Ureter (tissue), 1 donor: ENCODE measurements around the gene CAPN11. TPM values are rescaled to one million over a fixed set of nuclear protein-coding genes. Genes with fewer than 3 reads are reported as not detected.
"Not testable (repeated sequence)": the region's sequence is repeated elsewhere in the genome, so short reads cannot be mapped to it uniquely, and the experiment has no call there.

ENCODE experiments used
- DNase-seq: peaks from one replicate; pipeline ENCODE4 v3.0.0-alpha.2; 2020; ENCODE audit warnings: low spot score
- total RNA-seq: library from RNA; stranded (reverse); gene quantifications from one replicate; pipeline ENCODE4 v1.2.4, GENCODE V29; 2023
- donor health status: DM: yes; HTN: yes; CAD: no.

The CAPN11 gene
- total RNA-seq, 1 donor from 2014 or later = 2.1 TPM

- DNase-seq = no peak
Measured at GRCh38 chr6:44228031-44228430, 69.4 kb downstream of the CAPN11 start.

- DNase-seq = no peak
Measured at GRCh38 chr6:44228433-44228832, 69.8 kb downstream of the CAPN11 start.

- DNase-seq = no peak
Measured at GRCh38 chr6:44228836-44229235, 70.2 kb downstream of the CAPN11 start.

- no peak for DNase-seq
Measured at GRCh38 chr6:44229376-44230033, 70.9 kb downstream of the CAPN11 start.

- no peak for DNase-seq
Measured at GRCh38 chr6:44230034-44230675, 71.5 kb downstream of the CAPN11 start.

- DNase-seq = not testable (repeated sequence)
Measured at GRCh38 chr6:44231426-44231825, 72.8 kb downstream of the CAPN11 start.

- DNase-seq = no peak
Measured at GRCh38 chr6:44232676-44233566, 74.3 kb downstream of the CAPN11 start.

- no peak for DNase-seq
Measured at GRCh38 chr6:44233567-44234100, 75.0 kb downstream of the CAPN11 start.

Other genes starting within 250 kb of the CAPN11 start
- 30.4 TPM for gene MRPL14, start 31.4 kb upstream of the CAPN11 start, total RNA-seq
- 32.7 TPM for gene TMEM63B, start 31.3 kb upstream of the CAPN11 start, total RNA-seq
- gene MYMX, start 58.1 kb downstream of the CAPN11 start, total RNA-seq = not detected
- 58.1 TPM for gene SLC29A1, start 64.8 kb downstream of the CAPN11 start, total RNA-seq
- gene HSP90AB1, start 88.3 kb downstream of the CAPN11 start, total RNA-seq = 936 TPM
- gene SLC35B2, start 98.7 kb downstream of the CAPN11 start, total RNA-seq = 33.6 TPM
- gene NFKBIE, start 106.7 kb downstream of the CAPN11 start, total RNA-seq = 8.0 TPM
- not detected for gene TMEM151B, start 111.6 kb downstream of the CAPN11 start, total RNA-seq
- 17.4 TPM for gene AARS2, start 154.5 kb downstream of the CAPN11 start, total RNA-seq
- not detected for gene SPATS1, start 183.8 kb downstream of the CAPN11 start, total RNA-seq
- gene CDC5L, start 228.9 kb downstream of the CAPN11 start, total RNA-seq = 22.1 TPM